HG02610 (cell line): Measurements from ENCODE around the gene FOXL2NB.

Experiments used
- ATAC-seq: cut with Tn5 transposase; IDR thresholded peaks from one replicate; pipeline ENCODE4 v1.9.1; 2021; ENCODE audit warnings: mild to moderate bottlenecking, moderate library complexity; ENCODE audit not compliant: unreplicated experiment

The FOXL2NB gene

GRCh38 chr3:138928727-138929372 is 18.2 kb upstream of the FOXL2NB start:
- no peak for ATAC-seq

- ATAC-seq = no peak
Observed at GRCh38 chr3:138933068-138933668, 13.8 kb upstream of the FOXL2NB start.

- no peak for ATAC-seq
Observed at GRCh38 chr3:138933981-138934691, 12.9 kb upstream of the FOXL2NB start.

- no peak for ATAC-seq
Observed at GRCh38 chr3:138935505-138935862, 11.5 kb upstream of the FOXL2NB start.

GRCh38 chr3:138935863-138936740 is 10.9 kb upstream of the FOXL2NB start:
- peak; percentile 74 for ATAC-seq

- no peak for ATAC-seq
Observed at GRCh38 chr3:138936741-138937689, 10.0 kb upstream of the FOXL2NB start.

GRCh38 chr3:138937690-138938055 is 9.3 kb upstream of the FOXL2NB start:
- no peak for ATAC-seq

- ATAC-seq = no peak
Observed at GRCh38 chr3:138938056-138938876, 8.8 kb upstream of the FOXL2NB start.

- no peak for ATAC-seq
Observed at GRCh38 chr3:138938877-138939560, 8.0 kb upstream of the FOXL2NB start.

GRCh38 chr3:138939561-138940241 is 7.3 kb upstream of the FOXL2NB start:
- no peak for ATAC-seq

- ATAC-seq = no peak
Observed at GRCh38 chr3:138940446-138940845, 6.6 kb upstream of the FOXL2NB start.

GRCh38 chr3:138941259-138941885 is 5.6 kb upstream of the FOXL2NB start:
- ATAC-seq = no peak

- no peak for ATAC-seq
Observed at GRCh38 chr3:138942271-138942670, 4.7 kb upstream of the FOXL2NB start.

- ATAC-seq = no peak
Observed at GRCh38 chr3:138942861-138943623, 4.0 kb upstream of the FOXL2NB start.

GRCh38 chr3:138943724-138944653 is 3.0 kb upstream of the FOXL2NB start:
- ATAC-seq = no peak

GRCh38 chr3:138944654-138944928 is 2.4 kb upstream of the FOXL2NB start:
- ATAC-seq = no peak
